Thyroid gland (tissue), 4 donors: Measurements from ENCODE around the gene ABCB7. TPM values are rescaled to one million over a fixed set of nuclear protein-coding genes. Genes with fewer than 3 reads are reported as not detected.

Source experiments
- DNase-seq, 2 donors: peaks; one replicate each; pipeline ENCODE4 v3.0.0-alpha.2; 2019
- H3K27ac ChIP-seq, 3 donors: fragments of 200-600 bp; sonication (generic); 1 replicate in 2 of 3; 2 replicates in 1 of 3; pipeline ENCODE4 v1.5.1; 2016 to 2019; ENCODE audit warnings: mild to moderate bottlenecking in 1 of 3, moderate library complexity in 1 of 3
- H3K27me3 ChIP-seq: fragments of 200-600 bp; sonication (generic); one replicate; pipeline ENCODE4 v1.5.1; 2019
- H3K36me3 ChIP-seq, 2 donors: fragments of 200-600 bp; sonication (generic); one replicate each; pipeline ENCODE4 v1.5.1; 2016 to 2019
- H3K4me1 ChIP-seq, 2 donors: fragments of 200-600 bp; sonication (generic); one replicate each; pipeline ENCODE4 v1.5.1; 2017 to 2019
- H3K4me3 ChIP-seq, 3 donors: fragments of 200-600 bp; sonication (generic); replicated peaks in 1 of 3; 1 replicate in 2 of 3; 2 replicates in 1 of 3; pipeline ENCODE4 v1.5.1; 2016; ENCODE audit warnings: mild to moderate bottlenecking in 1 of 3
- H3K9me3 ChIP-seq: fragments of 200-600 bp; sonication (generic); one replicate; pipeline ENCODE4 v1.5.1; 2017
- CTCF ChIP-seq, 6 experiments: fragments of 200-600 bp in 3 of 6; fragments of 450-650 bp in 3 of 6; sonication (generic) in 3 of 6; IDR thresholded peaks; one replicate each; pipeline ENCODE4 v1.5.1; 2016 to 2019; ENCODE audit warnings: antibody characterized with exemption in 6 of 6, mild to moderate bottlenecking in 2 of 6, inconsistent platforms in 1 of 6, moderate library complexity in 1 of 6
- POLR2A ChIP-seq, 2 donors: fragments of 450-650 bp; IDR thresholded peaks; one replicate each; pipeline ENCODE4 v1.6.1; 2017; ENCODE audit warnings: antibody characterized with exemption in 2 of 2, mild to moderate bottlenecking in 2 of 2, moderate library complexity in 1 of 2
- WGBS, 2 donors: methylation state at CpG; one replicate each; pipeline ENCODE4 v1.1.5; 2017; 5-methylcytosine and 5-hydroxymethylcytosine counted together
- intact Hi-C: fragments of 100-400 bp; cut with DNase I; formaldehyde crosslinking; loops from one replicate; pipeline ENCODE4 v1.15.1; 2023
- total RNA-seq, 4 donors: library from RNA; depleted of rRNA; stranded (reverse); fragments of >200 nt; gene quantifications; one replicate each; pipeline ENCODE4 v1.2.3, GENCODE V29; 2016

The ABCB7 gene
- total RNA-seq, 4 donors from 2014 or later, result 30.8 to 75.6 (median 46.4) TPM

DNA sequence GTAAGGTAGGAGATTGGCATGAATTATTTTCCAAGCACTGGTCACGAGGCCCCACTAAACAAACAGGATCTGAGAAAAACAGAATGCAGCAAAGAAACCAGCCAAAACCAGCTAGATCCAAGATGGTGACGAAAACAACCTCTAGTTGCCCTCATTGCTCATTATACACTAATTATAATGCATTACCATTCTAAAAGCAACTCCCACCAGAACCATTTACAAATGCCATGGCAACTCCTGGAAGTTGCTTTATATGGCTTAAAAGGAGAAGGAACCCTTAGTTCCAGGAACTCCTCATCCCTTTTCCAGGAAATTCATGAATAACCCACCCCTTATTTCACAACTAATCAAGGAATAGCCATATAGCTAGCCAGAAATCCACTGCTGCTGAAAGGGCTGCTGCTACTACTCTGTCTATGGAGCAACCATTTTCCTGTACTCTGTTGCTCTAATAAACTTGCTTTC is 69.3 kb downstream of the ABCB7 start:
- Histone ChIP-seq H3K9me3 (no peaks in the 10 kb centered on the region), H3K36me3 (no peaks in the 10 kb centered on the region), H3K4me1 (no peaks in the 10 kb centered on the region), H3K27me3 (no peaks in the 10 kb centered on the region), H3K4me3 (no peak overlapping the region), H3K27ac (no peak overlapping the region)
- TF ChIP-seq CTCF (IDR thresholded peaks at IDR 0.05) (no peak), POLR2A (IDR thresholded peaks at IDR 0.05) (no peak)
- intact Hi-C loops, result no loop called here
- 57 to 73% methylated on average over 2 of the region's 2 CpGs for WGBS, 2 donors
- DNase-seq, result peak in 1 of 2 donors; percentile 5

GRCh38 chrX:75084757-75085156 is 71.3 kb downstream of the ABCB7 start:
- TF ChIP-seq CTCF (IDR thresholded peaks at IDR 0.05), result no peak
- no peak for TF ChIP-seq POLR2A (IDR thresholded peaks at IDR 0.05)
- DNase-seq, result no peak
- Histone ChIP-seq H3K36me3 (no peaks in the 10 kb centered on the region), H3K27me3 (no peaks in the 10 kb centered on the region), H3K4me3 (no peak overlapping the region), H3K27ac (no peak overlapping the region), H3K4me1 (no peaks in the 10 kb centered on the region), H3K9me3 (no peaks in the 10 kb centered on the region)
- intact Hi-C loops, result no loop called here

- Histone ChIP-seq H3K4me3 (no peak overlapping the region), H3K4me1 (no peaks in the 10 kb centered on the region), H3K36me3 (no peaks in the 10 kb centered on the region), H3K9me3 (no peaks in the 10 kb centered on the region), H3K27me3 (no peaks in the 10 kb centered on the region), H3K27ac (no peak overlapping the region)
- intact Hi-C loops, result no loop called here
- no peak for DNase-seq
- TF ChIP-seq CTCF (IDR thresholded peaks at IDR 0.05) (no peak), POLR2A (IDR thresholded peaks at IDR 0.05) (no peak)
- WGBS, 2 donors, result 89 to 100% methylated on average over 1 of the region's 1 CpG
These were observed 79.7 kb downstream of the ABCB7 start for GRCh38 chrX:75076429-75076828.

DNA sequence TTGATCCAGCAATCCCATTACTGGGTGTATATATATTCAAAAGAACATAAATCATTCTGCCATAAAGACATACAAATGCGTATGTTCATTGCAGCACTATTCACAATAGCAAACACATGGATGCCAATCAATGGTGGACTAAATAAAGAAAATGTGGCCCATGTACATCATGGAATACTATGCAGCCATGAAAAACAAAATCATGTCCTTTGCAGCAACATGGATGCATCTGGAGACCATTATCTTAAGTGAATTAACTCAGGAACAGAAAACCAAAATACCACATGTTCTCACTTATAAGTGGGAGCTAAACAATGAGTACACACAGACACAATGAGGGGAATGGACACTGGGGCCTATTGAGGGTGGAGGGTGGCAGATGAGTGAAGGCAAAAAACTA is 81.6 kb downstream of the ABCB7 start:
- H3K4me1 ChIP-seq, result no peaks in the 10 kb centered on the region
- 93 to 100% methylated on average over 1 of the region's 1 CpG for WGBS, 2 donors
- DNase-seq, result no peak
- no peaks in the 10 kb centered on the region for H3K36me3 ChIP-seq
- no peak overlapping the region for H3K27ac ChIP-seq
- TF ChIP-seq POLR2A (IDR thresholded peaks at IDR 0.05), result no peak
- no peak for TF ChIP-seq CTCF (IDR thresholded peaks at IDR 0.05)
- H3K9me3 ChIP-seq, result no peaks in the 10 kb centered on the region
- intact Hi-C loops, result no loop called here
- H3K27me3 ChIP-seq, result no peaks in the 10 kb centered on the region
- no peak overlapping the region for H3K4me3 ChIP-seq

GRCh38 chrX:75071334-75071733 is 84.7 kb downstream of the ABCB7 start:
- H3K27ac ChIP-seq, result no peak overlapping the region
- TF ChIP-seq CTCF (IDR thresholded peaks at IDR 0.05) (no peak), POLR2A (IDR thresholded peaks at IDR 0.05) (no peak)
- 87 to 97% methylated on average over 3 of the region's 3 CpGs for WGBS, 2 donors
- no peaks in the 10 kb centered on the region for H3K4me1 ChIP-seq
- intact Hi-C loops, result no loop called here
- no peaks in the 10 kb centered on the region for H3K9me3 ChIP-seq
- H3K36me3 ChIP-seq, result no peaks in the 10 kb centered on the region
- H3K27me3 ChIP-seq, result no peaks in the 10 kb centered on the region
- no peak for DNase-seq
- no peak overlapping the region for H3K4me3 ChIP-seq
